NCI-H1417 treated with DMSO at 0.1 percent for 48 hours (cell line): ENCODE data around the gene ZNF750.

Experiments
- DNase-seq: peaks from one replicate; lab custom pipeline; 2025; lab: John Stamatoyannopoulos, UW

The ZNF750 gene

DNA sequence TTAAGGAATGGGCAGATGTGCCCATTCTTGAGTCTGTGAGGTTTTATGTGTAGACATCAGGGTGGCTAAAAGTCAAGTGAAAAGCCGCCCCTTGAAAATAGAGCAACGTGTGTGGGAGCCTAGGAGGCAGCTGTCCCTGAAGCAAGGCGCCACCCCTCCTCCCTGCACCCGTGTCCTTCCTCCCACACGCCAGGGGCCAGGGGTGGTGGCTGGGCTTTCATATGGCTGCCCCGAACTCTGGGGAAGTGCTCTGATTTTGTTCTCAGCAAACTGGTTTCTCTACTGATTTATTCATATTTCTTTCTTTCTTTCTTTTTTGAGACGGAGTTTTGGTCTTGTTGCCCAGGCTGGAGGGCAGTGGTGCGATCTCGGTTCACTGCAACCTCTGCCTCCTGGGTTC, 4.7 kb downstream of the ZNF750 start:
- no peak for DNase-seq

DNA sequence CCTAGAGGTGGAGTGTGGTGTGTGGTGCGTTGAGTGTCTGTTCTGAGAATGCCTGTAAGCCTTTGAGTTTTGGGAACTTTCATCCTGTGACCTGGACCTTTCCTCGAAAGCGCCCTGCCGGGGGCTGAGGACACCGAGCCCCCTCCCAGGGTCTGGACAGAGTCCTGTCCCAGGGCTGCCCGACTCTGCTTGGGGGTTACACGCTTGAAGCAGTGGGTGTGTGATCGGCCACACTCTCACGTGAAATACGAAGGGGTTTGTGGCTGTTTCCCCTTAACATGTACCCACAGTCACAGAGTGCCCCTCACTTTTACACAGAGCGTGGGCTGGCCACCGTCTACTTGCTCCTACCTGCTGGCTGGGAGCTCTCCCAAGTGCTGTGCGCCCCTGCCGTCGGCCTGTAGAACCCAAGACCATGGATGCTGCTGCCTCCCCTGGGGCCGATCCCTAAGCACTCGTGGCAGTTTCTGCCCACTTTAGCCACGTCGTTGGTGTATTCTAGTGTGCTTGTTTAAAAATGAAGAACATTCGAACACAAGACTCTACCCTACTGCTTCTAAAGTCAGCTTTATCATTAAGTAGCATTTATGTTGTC, 6.8 kb downstream of the ZNF750 start:
- DNase-seq: no peak

DNA sequence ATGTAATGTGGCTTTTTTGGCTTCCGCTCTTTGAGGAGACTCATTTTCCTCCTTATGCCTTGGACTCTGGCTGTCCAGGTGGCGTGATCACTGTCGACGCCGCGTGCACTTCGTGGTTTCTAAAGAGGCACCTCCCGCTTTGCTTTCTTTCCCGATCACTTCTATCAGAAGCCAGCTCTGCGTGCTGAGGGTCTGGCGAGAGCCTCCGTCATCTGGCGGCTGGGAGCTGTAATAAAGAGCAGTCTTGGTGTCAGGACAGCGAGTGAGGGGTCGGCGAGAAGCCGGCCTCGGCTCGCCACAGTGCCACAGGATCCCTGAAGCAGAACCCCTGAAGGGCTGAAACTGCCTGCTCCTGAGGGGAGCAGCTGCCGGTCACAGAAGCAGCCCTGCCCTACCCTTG, 7.4 kb downstream of the ZNF750 start:
- DNase-seq: no peak

DNA sequence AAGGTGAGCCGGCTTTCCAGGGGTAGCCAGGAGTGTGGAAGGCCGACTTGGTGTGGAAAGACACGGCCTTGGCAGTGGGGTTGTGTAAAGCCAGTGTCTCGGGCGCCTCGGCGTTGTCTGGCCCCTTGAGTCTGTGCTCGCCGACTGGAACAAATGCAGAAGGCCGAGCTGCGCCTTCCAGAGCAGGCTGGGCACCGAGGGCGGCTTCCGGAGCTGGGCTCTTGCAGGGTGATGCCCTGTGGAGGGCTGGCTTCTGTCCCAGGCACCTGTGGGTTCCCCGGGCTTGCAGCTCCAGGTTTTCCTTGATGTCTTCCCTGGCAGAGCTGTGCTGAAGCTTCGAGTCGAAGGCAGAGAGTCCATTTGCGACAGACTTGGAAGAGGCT, 8.0 kb downstream of the ZNF750 start:
- no peak for DNase-seq

- no peak for DNase-seq
Observed at GRCh38 chr17:82831041-82831817, 8.6 kb downstream of the ZNF750 start.

DNA sequence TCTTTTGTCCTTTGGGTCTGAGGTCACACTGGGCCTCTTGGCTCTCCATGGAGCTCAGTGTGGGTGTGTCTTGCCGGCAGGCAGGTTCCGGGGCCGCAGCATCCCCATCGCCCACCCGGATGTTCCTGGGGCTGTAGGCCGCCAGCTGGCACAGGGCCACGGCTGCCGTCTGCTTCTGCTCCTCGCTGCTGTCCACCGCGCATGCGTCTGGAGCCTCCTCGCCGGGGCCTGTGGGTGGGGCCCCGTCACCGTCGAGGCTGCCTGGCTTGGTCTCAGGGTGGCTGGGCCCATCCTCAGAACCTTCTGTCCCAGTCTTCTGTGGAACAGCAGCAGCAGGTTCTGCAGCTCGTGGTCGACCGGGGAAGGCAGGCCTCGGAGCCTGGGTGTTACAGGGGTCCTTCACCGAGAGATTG, 9.6 kb downstream of the ZNF750 start:
- no peak for DNase-seq

DNA sequence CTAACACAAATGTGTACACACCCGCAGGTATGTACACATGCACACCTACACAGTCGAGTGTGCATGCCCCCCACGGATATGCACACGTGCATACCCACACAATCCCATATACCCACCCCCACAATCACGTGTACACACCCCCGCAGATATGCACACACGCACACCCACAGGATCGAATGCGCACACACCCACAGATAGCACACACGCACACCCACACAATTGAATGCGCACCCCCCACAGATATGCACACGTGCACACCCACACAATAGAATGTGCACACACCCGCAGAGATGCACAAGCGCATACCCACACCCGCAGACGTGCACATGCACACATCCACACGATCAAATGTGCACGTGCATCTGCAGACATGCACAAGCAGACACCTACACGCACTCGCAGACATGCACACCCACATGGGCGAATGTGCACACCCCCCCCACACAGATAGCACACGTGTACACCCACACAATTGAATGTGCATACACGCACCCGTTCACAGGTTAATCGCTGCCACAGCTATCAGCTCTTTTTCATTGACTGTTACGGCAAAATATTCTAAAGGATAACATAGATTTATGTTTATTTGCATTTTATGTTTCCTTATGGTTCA, 10.8 kb downstream of the ZNF750 start:
- no peak for DNase-seq

DNA sequence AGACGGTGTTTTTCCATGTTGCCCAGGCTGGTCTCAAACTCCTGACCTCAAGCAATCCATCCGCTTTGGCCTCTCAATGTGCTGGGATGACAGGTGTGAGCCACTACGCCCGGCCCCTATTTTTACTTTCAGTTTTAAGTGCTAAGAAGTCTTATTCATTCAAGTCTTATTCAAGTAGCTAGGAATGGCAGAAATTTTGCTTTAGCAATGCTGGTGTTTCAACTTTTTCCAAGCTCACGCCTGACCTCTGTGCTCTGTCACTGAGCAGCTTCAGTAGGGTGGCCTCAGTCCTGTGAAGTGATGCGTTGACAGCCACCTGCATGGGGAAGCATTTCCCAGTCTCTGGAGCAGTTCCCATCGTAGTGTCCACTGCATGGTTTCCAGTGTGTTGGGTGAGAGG, 12.9 kb downstream of the ZNF750 start:
- DNase-seq: no peak

DNA sequence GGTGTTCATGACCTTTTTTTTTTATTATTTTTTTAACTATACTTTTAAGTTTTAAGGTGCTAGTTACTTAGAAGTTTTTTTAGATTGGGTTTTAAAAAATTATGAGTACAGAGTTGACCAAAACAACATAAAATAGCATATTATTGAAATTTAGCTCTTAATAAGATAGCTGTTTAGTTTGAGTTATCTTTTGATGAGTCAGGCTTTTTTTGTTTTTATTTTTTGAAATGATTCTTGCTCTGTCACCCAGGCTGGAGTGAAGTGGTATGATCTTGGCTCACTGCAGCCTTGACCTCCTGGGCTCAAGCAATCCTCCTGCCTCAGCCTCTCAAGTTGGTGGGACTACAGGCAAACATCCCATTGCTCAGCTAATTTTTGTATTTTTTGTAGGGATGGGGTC, 13.6 kb downstream of the ZNF750 start:
- DNase-seq: no peak

GRCh38 chr17:82825540-82826124, 14.2 kb downstream of the ZNF750 start:
- DNase-seq: no peak

- DNase-seq: no peak
Observed at GRCh38 chr17:82823004-82823403, 16.8 kb downstream of the ZNF750 start.

DNA sequence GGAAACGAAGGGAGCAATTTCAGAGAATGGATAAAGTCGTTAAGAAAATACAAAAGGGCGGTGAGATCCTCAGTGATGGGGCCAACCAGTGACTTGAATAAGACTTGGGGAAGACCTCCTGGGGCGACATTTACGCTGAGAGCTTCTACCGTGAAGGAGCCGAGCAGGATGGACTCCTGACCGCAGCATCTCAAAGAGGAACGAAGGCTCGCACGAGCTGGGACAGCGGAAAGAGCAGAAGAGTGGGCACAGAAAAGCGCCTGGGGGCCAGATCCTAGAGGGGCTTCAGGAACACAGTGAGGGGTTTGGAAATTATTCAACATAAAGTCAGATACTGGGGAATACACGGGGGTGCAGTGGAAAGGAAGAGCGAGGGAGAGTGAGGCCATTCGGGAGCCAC, 17.5 kb downstream of the ZNF750 start:
- no peak for DNase-seq

GRCh38 chr17:82821554-82821953, 18.3 kb downstream of the ZNF750 start:
- DNase-seq: no peak

- DNase-seq: no peak
Observed at GRCh38 chr17:82820278-82821251, 19.3 kb downstream of the ZNF750 start.

DNA sequence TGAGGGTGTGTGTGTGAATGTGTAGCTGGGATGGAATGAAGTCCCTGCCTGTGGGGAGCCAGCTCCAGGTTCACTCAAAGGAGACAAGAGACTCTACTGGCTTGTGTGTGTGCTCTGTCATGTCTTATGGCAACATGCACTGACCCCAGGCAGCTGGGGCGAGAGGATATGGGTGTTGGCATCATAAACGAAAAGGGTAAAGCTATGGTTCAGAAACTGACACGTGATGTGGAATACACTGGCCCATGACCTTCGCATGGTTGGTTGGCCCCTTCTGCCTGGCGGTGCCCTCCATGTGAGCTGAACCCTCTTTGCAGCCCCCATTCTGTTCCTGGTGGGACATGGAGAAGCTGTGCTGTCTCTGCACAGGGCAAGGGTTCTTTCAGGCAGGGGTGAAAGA, 21.9 kb downstream of the ZNF750 start:
- DNase-seq: no peak

GRCh38 chr17:82816358-82816757, 23.5 kb downstream of the ZNF750 start:
- DNase-seq: no peak

DNA sequence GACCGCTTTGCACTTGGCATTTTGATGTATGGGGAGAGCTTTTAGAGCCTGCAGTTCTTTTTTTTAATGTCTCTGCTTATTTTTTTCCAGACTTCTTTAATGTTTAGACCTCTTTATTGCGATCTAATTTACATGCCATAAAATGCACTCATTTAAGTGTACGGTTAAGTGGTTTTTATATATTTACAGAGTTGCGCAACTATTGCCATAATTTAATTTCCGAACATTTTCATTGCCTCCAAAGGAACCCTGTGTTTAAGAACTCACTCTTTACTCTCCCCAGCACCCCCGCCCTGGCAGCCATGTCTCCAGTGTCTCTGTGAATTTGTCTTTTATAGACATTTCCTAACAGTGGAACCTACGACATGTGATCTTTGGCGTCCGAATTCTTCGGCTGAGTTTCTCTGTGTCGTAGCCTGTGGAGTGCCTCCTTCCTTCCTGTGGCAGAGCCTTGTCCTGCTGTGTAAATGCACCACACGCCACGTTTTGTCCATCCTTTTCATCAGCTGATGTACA, 24.0 kb downstream of the ZNF750 start:
- DNase-seq: no peak

DNA sequence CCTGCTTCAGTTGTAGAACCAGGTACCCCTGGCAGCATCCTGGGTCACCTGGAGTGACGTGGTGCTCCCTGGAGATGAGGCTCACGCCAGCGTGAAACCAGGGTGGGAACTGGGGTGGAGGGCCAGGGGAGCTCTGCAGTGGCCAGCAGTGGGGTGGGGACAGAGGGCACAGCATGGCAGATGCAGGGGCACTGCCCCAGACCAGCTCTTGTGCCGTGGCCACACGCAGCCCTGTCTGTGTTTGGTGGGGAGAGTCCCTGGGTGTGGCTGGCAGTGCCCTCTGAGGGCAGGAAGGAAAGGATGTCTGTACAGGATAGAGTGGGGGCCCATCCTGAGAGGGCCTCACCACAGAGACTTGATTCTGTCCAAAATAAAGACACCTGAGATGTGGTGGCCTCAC, 24.5 kb downstream of the ZNF750 start:
- no peak for DNase-seq

DNA sequence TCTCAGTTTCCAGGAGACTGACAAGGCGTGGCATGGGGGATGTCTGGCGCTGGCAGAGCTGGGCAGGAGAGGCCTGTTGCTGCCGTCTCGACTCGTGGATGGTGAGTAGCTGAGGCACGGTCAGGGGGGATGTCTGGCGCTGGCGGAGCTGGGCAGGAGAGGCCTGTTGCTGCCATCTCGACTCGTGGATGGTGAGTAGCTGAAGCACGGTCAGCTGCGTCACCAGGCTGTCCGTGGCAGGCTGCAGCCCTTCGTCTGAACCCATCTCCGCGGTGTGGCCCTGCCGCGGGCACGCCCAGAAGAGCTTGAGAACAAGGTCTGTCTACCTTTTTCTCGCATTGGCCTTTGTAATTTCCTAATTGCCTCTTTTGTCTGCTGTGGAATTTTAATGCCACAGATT, 25.0 kb downstream of the ZNF750 start:
- no peak for DNase-seq

DNA sequence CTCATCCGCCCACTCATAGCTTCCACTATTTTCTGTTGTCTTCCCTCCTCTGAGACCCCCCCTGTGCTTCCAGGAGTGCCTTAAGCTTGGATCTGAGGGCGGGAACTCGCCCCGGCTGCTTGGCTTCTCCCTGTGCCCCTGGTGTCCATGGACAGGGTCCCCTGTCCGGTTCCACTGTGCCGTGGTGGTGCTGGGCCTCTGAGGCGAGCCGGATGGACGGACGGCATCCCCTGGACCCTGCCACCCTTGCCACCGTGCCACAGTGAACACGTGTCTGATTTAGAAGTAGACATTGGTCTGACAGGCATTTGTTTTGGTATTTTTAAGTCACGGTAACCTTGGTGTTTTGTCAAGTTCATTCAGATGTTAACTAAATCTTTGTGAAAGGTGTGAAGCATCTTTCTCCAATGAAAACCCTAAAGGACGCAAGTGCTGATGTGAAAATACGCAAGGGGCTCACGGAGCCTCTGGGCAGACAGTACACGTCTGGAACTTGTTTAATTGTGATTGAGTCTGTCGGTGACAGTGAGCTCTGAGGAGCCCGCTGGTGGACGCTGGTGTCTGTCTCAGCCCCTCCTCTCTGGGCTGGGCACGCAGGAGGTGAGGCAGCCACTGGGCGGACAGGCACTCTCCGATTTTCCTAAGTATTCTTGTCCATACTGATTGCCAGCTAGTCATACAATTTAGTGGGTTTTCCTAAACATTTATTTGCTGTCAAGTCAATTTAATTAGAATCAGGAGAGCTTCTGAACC, 26.3 kb downstream of the ZNF750 start:
- no peak for DNase-seq

GRCh38 chr17:82812601-82813000, 27.2 kb downstream of the ZNF750 start:
- DNase-seq: no peak
